ENCODE data around the gene VAC14.

DNA sequence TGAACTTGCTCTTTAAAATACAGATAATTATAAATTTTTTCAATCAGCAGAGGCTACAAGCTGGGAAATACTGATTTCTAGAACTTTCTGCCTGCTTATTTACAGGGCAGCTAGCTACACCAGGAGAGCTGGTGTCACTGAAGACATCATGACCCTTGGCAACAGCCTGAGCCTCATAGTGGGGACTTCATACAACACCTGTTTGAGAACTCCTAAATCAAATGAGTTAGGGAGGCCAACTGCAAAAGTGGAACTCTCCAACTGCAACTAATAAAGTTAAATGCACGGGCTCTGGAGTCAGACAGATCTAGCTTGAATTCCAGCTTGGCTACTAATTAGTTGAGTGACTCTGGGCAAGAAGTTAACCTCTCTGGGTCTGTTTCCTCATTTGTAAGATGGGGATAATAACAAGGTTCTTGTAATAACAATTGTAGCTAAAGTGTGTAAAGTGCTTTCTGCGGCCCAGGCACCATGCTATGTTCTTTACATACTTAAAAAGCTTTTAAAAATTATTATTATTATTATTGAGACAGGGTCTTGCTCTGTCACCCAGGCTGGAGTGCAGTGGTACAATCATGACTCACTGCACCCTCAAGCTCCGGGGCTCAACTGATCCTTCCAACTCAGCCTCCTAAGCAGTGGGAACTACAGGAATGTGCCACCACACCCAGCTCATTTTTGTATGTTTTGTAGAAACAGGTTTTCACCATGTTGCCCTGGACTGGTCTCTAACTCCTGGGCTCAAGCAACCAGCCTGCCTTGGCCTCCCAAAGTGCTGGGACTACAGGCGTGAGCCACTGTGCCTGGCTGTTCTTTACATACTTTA lies 33.4 kb downstream of the VAC14 start:
- no peak for TF ChIP-seq TAF1 (IDR thresholded peaks at IDR 0.05; ENCODE audit: borderline replicate concordance, insufficient read depth, low read length)
- no peak for TF ChIP-seq POLR2AphosphoS5 (IDR thresholded peaks at IDR 0.05; ENCODE audit: low read depth, low read length)
- TF ChIP-seq, protein P1, sequence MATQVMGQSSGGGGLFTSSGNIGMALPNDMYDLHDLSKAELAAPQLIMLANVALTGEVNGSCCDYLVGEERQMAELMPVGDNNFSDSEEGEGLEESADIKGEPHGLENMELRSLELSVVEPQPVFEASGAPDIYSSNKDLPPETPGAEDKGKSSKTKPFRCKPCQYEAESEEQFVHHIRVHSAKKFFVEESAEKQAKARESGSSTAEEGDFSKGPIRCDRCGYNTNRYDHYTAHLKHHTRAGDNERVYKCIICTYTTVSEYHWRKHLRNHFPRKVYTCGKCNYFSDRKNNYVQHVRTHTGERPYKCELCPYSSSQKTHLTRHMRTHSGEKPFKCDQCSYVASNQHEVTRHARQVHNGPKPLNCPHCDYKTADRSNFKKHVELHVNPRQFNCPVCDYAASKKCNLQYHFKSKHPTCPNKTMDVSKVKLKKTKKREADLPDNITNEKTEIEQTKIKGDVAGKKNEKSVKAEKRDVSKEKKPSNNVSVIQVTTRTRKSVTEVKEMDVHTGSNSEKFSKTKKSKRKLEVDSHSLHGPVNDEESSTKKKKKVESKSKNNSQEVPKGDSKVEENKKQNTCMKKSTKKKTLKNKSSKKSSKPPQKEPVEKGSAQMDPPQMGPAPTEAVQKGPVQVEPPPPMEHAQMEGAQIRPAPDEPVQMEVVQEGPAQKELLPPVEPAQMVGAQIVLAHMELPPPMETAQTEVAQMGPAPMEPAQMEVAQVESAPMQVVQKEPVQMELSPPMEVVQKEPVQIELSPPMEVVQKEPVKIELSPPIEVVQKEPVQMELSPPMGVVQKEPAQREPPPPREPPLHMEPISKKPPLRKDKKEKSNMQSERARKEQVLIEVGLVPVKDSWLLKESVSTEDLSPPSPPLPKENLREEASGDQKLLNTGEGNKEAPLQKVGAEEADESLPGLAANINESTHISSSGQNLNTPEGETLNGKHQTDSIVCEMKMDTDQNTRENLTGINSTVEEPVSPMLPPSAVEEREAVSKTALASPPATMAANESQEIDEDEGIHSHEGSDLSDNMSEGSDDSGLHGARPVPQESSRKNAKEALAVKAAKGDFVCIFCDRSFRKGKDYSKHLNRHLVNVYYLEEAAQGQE (IDR thresholded peaks at IDR 0.05; ENCODE audit: insufficient read depth in 1 of 2, low read depth in 2 of 2, low read length in 2 of 2), result no peak
- TF ChIP-seq SIN3A (IDR thresholded peaks at IDR 0.05; ENCODE audit: borderline replicate concordance, insufficient read depth, low read length), result no peak
- TF ChIP-seq FOXP2 (optimal IDR thresholded peaks at IDR 0.05; ENCODE audit: borderline replicate concordance, extremely low read depth, extremely low read length, insufficient read depth), result no peak
